H9 (cell line): Measurements from ENCODE around the gene RPS29. TPM values are rescaled to one million over a fixed set of nuclear protein-coding genes. Genes with fewer than 3 reads are reported as not detected.
A peak's percentile ranks its signal among the peaks of the same experiment; 100 is the strongest.

ENCODE experiments used
- DNase-seq: peaks from one replicate; pipeline ENCODE4 v3.0.0-alpha.2; 2017
- H2AFZ ChIP-seq: one replicate; pipeline ENCODE4 v1.6.1; 2013; ENCODE audit warnings: mild to moderate bottlenecking, low read length, control low read depth, moderate library complexity
- H2AK5ac ChIP-seq: 2 replicates; pipeline ENCODE4 v1.6.1; 2013; ENCODE audit warnings: low read length, control low read depth, mixed read lengths; ENCODE audit not compliant: insufficient read length
- H2BK120ac ChIP-seq: one replicate; pipeline ENCODE4 v1.6.1; 2013; ENCODE audit warnings: low read depth, mild to moderate bottlenecking, low read length, control low read depth, inconsistent platforms; ENCODE audit not compliant: poor library complexity, severe bottlenecking
- H2BK12ac ChIP-seq: 2 replicates; pipeline ENCODE4 v1.6.1; 2013; ENCODE audit warnings: low read length, control low read depth, mixed read lengths, low read depth; ENCODE audit not compliant: insufficient read length
- H2BK15ac ChIP-seq: 2 replicates; pipeline ENCODE4 v1.6.1; 2013; ENCODE audit warnings: low read depth, low read length, control low read depth
- H2BK20ac ChIP-seq: one replicate; pipeline ENCODE4 v1.6.1; 2013; ENCODE audit warnings: low read depth, mild to moderate bottlenecking, low read length, control low read depth, inconsistent platforms; ENCODE audit not compliant: poor library complexity, severe bottlenecking
- H2BK5ac ChIP-seq: 2 replicates; pipeline ENCODE4 v1.6.1; 2013; ENCODE audit warnings: low read length, control low read depth, mixed read lengths; ENCODE audit not compliant: insufficient read length
- H3K14ac ChIP-seq: 2 replicates; pipeline ENCODE4 v1.6.1; 2013; ENCODE audit warnings: low read length, control low read depth; ENCODE audit not compliant: insufficient read depth
- H3K18ac ChIP-seq: 2 replicates; pipeline ENCODE4 v1.6.1; 2013; ENCODE audit warnings: low read depth, mild to moderate bottlenecking, mixed read lengths, low read length, control low read depth; ENCODE audit not compliant: insufficient read length
- H3K23ac ChIP-seq: 2 replicates; pipeline ENCODE4 v1.6.1; 2013; ENCODE audit warnings: low read length, control low read depth, mixed read lengths, low read depth; ENCODE audit not compliant: insufficient read length
- H3K23me2 ChIP-seq: 2 replicates; pipeline ENCODE4 v1.6.1; 2013; ENCODE audit warnings: low read depth, mild to moderate bottlenecking, mixed read lengths, low read length, control low read depth; ENCODE audit not compliant: insufficient read length, poor library complexity, severe bottlenecking
- H3K27ac ChIP-seq: 2 replicates; pipeline ENCODE4 v1.5.1; 2013; ENCODE audit warnings: low read length, control low read depth, mixed read lengths, low read depth; ENCODE audit not compliant: insufficient read length
- H3K27me3 ChIP-seq: 2 replicates; pipeline ENCODE4 v1.6.1; 2013; ENCODE audit warnings: low read length, control low read depth, inconsistent platforms; ENCODE audit not compliant: insufficient read depth
- H3K4ac ChIP-seq: 2 replicates; pipeline ENCODE4 v1.6.1; 2013; ENCODE audit warnings: low read depth, mild to moderate bottlenecking, control low read depth, inconsistent platforms, low read length, moderate library complexity
- H3K4me1 ChIP-seq: 2 replicates; pipeline ENCODE4 v1.6.1; 2013; ENCODE audit warnings: low read length, control low read depth, inconsistent platforms; ENCODE audit not compliant: insufficient read depth
- H3K4me2 ChIP-seq: 2 replicates; pipeline ENCODE4 v1.6.1; 2013; ENCODE audit warnings: low read length, control low read depth, mixed read lengths; ENCODE audit not compliant: insufficient read length, insufficient read depth
- H3K56ac ChIP-seq: 2 replicates; pipeline ENCODE4 v1.6.1; 2013; ENCODE audit warnings: low read depth, mild to moderate bottlenecking, mixed read lengths, low read length, control low read depth; ENCODE audit not compliant: insufficient read length
- H3K79me1 ChIP-seq: 2 replicates; pipeline ENCODE4 v1.6.1; 2013; ENCODE audit warnings: low read depth, mild to moderate bottlenecking, moderate library complexity, low read length, control low read depth, inconsistent platforms; ENCODE audit not compliant: insufficient read depth, poor library complexity, severe bottlenecking
- H3K79me2 ChIP-seq: 2 replicates; pipeline ENCODE4 v1.6.1; 2013; ENCODE audit warnings: low read length, control low read depth, inconsistent platforms; ENCODE audit not compliant: insufficient read depth
- H3K9ac ChIP-seq: 2 replicates; pipeline ENCODE4 v1.6.1; 2013; ENCODE audit warnings: low read length, control low read depth, mixed read lengths; ENCODE audit not compliant: insufficient read length; ENCODE audit errors: extremely low read depth
- H3K9me3 ChIP-seq: one replicate; pipeline ENCODE4 v1.6.1; 2013; ENCODE audit warnings: low read depth, low read length, inconsistent platforms; ENCODE audit not compliant: control insufficient read depth
- H3T11ph ChIP-seq: one replicate; pipeline ENCODE4 v1.6.1; 2013; ENCODE audit warnings: mild to moderate bottlenecking, low read length, control low read depth, inconsistent platforms
- H4K20me1 ChIP-seq: one replicate; pipeline ENCODE4 v1.6.1; 2013; ENCODE audit not compliant: control insufficient read depth, insufficient read length, insufficient read depth
- H4K5ac ChIP-seq: 2 replicates; pipeline ENCODE4 v1.6.1; 2013; ENCODE audit warnings: low read depth, mild to moderate bottlenecking, mixed read lengths, low read length, control low read depth; ENCODE audit not compliant: insufficient read length
- H4K8ac ChIP-seq: replicated peaks from 2 replicates; pipeline ENCODE4 v1.6.1; 2013; ENCODE audit warnings: low read length, control low read depth, mixed read lengths, low read depth; ENCODE audit not compliant: insufficient read length
- H4K91ac ChIP-seq: 2 replicates; pipeline ENCODE4 v1.6.1; 2013; ENCODE audit warnings: low read depth, mild to moderate bottlenecking, moderate library complexity, mixed read lengths, low read length, control low read depth; ENCODE audit not compliant: insufficient read length
- H3K27ac Mint-ChIP-seq, 3 experiments: 2 replicates in 2 of 3; 3 replicates in 1 of 3; pipeline ENCODE4 v1.8.0; 2020 to 2021; ENCODE audit warnings: mixed read lengths in 3 of 3, mild to moderate bottlenecking in 1 of 3, moderate library complexity in 1 of 3
- H3K27me3 Mint-ChIP-seq: 2 replicates; pipeline ENCODE4 v1.8.0; 2021; ENCODE audit warnings: low read depth, mild to moderate bottlenecking, moderate library complexity, mixed read lengths
- H3K36me3 Mint-ChIP-seq, 3 experiments: 2 replicates in 2 of 3; 3 replicates in 1 of 3; pipeline ENCODE4 v1.8.0; 2020 to 2021; ENCODE audit warnings: low read depth in 3 of 3, mixed read lengths in 3 of 3; ENCODE audit not compliant: insufficient read depth in 1 of 3
- H3K4me1 Mint-ChIP-seq, 2 experiments: 2 replicates each; pipeline ENCODE4 v1.8.0; 2020; ENCODE audit warnings: mixed read lengths in 2 of 2
- H3K4me3 Mint-ChIP-seq, 2 experiments: 2 replicates in 1 of 2; 3 replicates in 1 of 2; pipeline ENCODE4 v1.8.0; 2020 to 2021; ENCODE audit warnings: mild to moderate bottlenecking in 2 of 2, mixed read lengths in 2 of 2, moderate library complexity in 1 of 2
- H3K9me3 Mint-ChIP-seq, 2 experiments: 2 replicates in 1 of 2; 3 replicates in 1 of 2; pipeline ENCODE4 v1.8.0; 2020; ENCODE audit warnings: mild to moderate bottlenecking in 2 of 2, mixed read lengths in 2 of 2, moderate library complexity in 1 of 2
- WGBS: extraction: QIAGEN DNeasy Blood & Tissue Kit; methylation state at CpG from one replicate; pipeline ENCODE4 v1.1.7; 2013; ENCODE audit warnings: missing lambda C conversion rate, low lambda C conversion rate, mixed read lengths; ENCODE audit not compliant: insufficient read length; ENCODE audit errors: extremely low coverage; 5-methylcytosine and 5-hydroxymethylcytosine counted together
- long read RNA-seq: library from polyadenylated mRNA; unstranded; transcript quantifications from one replicate; pipeline ENCODE4 v2.0.0, GENCODE V29; 2020
- total RNA-seq: library from RNA; stranded (reverse); gene quantifications from 2 replicates; pipeline ENCODE4 v1.2.1, GENCODE V29; 2021
- TF ChIP-seq, protein P1 (sequence below): fragments of 200-600 bp; sonication (generic); conservative IDR thresholded peaks from 3 replicates; pipeline ENCODE4 v1.8.0; 2021; ENCODE audit warnings: antibody characterized with exemption, mild to moderate bottlenecking

The RPS29 gene
- 1,963 and 2,022 TPM in 2 replicates for total RNA-seq
- long read RNA-seq, full-length matches to known transcripts = 327 of 331 reads
- long read RNA-seq, partial matches to known transcripts = 0 of 331 reads
- long read RNA-seq, other reads (novel, unspliced or antisense) = 4 of 331 reads

DNA sequence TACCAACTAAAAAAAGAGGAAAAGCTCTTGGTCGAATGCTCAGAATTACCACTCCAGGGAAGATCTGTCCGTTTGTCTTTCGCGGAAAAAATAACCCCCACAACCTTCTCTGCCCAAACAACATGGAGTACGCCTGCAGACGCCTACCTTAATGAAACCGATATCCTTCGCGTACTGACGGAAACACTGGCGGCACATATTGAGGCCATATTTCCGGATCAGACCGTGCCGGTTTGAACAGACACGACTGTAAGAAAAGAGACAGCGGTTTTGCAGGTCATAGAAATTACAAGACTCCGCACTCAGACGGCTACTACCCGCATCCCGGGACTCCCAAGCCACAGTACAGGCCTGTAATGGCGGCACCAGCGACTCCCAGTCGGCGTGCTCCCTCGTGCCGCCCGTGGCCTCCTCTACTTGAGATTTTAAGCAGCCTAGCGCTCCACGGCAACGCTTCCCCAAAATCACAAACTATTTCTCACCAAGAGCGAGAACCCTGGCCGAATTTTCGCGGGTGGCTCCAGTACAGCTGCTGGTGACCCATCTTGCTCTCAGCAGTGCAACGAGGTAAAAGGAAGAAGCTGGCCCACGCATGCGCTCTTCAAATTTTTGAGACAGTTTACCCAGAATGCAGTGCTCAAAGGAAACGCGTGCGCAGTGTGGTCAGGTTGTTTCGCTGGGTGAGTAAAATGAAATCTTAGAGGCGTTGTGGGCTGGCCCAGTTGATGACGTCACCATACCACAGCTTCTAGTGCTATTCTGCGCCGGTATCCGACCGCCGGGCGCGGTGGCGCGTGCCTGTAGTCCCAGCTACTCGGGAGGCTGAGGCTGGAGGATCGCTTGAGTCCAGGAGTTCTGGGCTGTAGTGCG lies at the start of gene RPS29:
TSS of gene RPS29 (minus strand) at position 578 of the 870 bp plus-strand sequence. CDS start at position 544, 34 bp downstream.
- H3K4me2 ChIP-seq = peak within 1 kb of the TSS; percentile 61
- no peak within 1 kb of the TSS for H2BK15ac ChIP-seq
- TF ChIP-seq, protein P1, sequence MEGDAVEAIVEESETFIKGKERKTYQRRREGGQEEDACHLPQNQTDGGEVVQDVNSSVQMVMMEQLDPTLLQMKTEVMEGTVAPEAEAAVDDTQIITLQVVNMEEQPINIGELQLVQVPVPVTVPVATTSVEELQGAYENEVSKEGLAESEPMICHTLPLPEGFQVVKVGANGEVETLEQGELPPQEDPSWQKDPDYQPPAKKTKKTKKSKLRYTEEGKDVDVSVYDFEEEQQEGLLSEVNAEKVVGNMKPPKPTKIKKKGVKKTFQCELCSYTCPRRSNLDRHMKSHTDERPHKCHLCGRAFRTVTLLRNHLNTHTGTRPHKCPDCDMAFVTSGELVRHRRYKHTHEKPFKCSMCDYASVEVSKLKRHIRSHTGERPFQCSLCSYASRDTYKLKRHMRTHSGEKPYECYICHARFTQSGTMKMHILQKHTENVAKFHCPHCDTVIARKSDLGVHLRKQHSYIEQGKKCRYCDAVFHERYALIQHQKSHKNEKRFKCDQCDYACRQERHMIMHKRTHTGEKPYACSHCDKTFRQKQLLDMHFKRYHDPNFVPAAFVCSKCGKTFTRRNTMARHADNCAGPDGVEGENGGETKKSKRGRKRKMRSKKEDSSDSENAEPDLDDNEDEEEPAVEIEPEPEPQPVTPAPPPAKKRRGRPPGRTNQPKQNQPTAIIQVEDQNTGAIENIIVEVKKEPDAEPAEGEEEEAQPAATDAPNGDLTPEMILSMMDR = no peak
- no peak within 1 kb of the TSS for H2BK12ac ChIP-seq
- Mint-ChIP-seq H3K27ac (peak within 1 kb of the TSS; percentile 96 to 100 (median 99)), H3K9me3 (no peaks in the 10 kb centered on the region), H3K36me3 (peaks cover 44 to 48% (median 44%) of the 10 kb centered on the region in 3 experiments), H3K4me3 (peak within 1 kb of the TSS; percentile 89 to 95), H3K4me1 (peaks cover 29 to 35% of the 10 kb centered on the region in 2 experiments), H3K27me3 (peaks cover 3% of the 10 kb centered on the region; the same call in 1 of the 2 replicates)
- H2AK5ac ChIP-seq = no peak within 1 kb of the TSS
- peak within 1 kb of the TSS; percentile 54 for H4K5ac ChIP-seq
- H3K27ac ChIP-seq = peak within 1 kb of the TSS; percentile 41
- H3T11ph ChIP-seq = no peak within 1 kb of the TSS
- H4K20me1 ChIP-seq = no peaks in the 10 kb centered on the region
- H3K79me1 ChIP-seq = peaks cover 7% of the 10 kb centered on the region
- peaks cover 24% of the 10 kb centered on the region for H3K79me2 ChIP-seq
- no peaks in the 10 kb centered on the region for H3K27me3 ChIP-seq
- H2BK120ac ChIP-seq = peak within 1 kb of the TSS; percentile 39
- peak within 1 kb of the TSS; percentile 92 for H3K18ac ChIP-seq
- no CpG with 5 or more reads among the region's 55 CpGs for WGBS
- H4K91ac ChIP-seq = no peak within 1 kb of the TSS
- H3K23ac ChIP-seq = no peak within 1 kb of the TSS
- H3K4me1 ChIP-seq = peaks cover 5% of the 10 kb centered on the region; the same call in 1 of the 2 replicates
- peak within 1 kb of the TSS; percentile 96 for H3K14ac ChIP-seq
- H3K4ac ChIP-seq = peak within 1 kb of the TSS; percentile 42; the same call in 1 of the 2 replicates
- H3K23me2 ChIP-seq = peaks cover 11% of the 10 kb centered on the region
- no peaks in the 10 kb centered on the region for H3K9me3 ChIP-seq
- H3K56ac ChIP-seq = peak within 1 kb of the TSS; percentile 94
- H2AFZ ChIP-seq = no peak within 1 kb of the TSS
- peak within 1 kb of the TSS; percentile 82 for H2BK5ac ChIP-seq
- peak; percentile 99 for DNase-seq
- H3K9ac ChIP-seq = peak within 1 kb of the TSS; percentile 100
- no peak within 1 kb of the TSS for H4K8ac ChIP-seq
- no peak within 1 kb of the TSS for H2BK20ac ChIP-seq
